Measurements from ENCODE around the gene KCTD21.
A peak's percentile ranks its signal among the peaks of the same experiment; 100 is the strongest.

KCTD21 gene

DNA sequence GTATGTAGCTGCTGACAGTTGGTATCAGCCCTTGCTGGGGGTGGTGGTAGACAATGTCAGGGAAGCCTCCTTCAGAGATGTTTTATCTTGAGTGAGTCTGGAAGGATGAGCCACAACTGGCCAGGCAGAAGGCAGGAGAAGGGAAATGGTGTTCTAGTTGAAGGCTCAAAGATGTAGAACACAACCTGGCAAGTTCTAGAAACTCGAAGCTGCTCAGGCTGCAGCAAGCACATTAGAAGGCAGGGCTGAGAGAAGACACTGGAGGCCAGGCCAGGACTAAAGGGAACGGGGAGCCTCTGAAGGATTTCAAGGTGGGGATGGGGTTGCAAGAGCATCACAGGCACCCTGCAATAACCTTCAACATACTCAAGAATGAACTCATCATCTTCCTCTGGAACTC is 40.7 kb upstream of the KCTD21 start:
- no peak overlapping the region for H3K4me3 ChIP-seq (ENCODE audit: low read length)
- TF ChIP-seq, protein P1, sequence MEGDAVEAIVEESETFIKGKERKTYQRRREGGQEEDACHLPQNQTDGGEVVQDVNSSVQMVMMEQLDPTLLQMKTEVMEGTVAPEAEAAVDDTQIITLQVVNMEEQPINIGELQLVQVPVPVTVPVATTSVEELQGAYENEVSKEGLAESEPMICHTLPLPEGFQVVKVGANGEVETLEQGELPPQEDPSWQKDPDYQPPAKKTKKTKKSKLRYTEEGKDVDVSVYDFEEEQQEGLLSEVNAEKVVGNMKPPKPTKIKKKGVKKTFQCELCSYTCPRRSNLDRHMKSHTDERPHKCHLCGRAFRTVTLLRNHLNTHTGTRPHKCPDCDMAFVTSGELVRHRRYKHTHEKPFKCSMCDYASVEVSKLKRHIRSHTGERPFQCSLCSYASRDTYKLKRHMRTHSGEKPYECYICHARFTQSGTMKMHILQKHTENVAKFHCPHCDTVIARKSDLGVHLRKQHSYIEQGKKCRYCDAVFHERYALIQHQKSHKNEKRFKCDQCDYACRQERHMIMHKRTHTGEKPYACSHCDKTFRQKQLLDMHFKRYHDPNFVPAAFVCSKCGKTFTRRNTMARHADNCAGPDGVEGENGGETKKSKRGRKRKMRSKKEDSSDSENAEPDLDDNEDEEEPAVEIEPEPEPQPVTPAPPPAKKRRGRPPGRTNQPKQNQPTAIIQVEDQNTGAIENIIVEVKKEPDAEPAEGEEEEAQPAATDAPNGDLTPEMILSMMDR (conservative IDR thresholded peaks at IDR 0.05; ENCODE audit: low read depth, low read length) = no peak

GRCh38 chr11:78228467-78228866 is 40.0 kb upstream of the KCTD21 start:
- TF ChIP-seq, protein P1 (conservative IDR thresholded peaks at IDR 0.05; ENCODE audit: low read depth, low read length) = peak; percentile 69
- no peak overlapping the region for H3K4me3 ChIP-seq (ENCODE audit: low read length)
- peak; percentile 23 for DNase-seq (ENCODE audit: low read depth)

More for the DNA sequence above, 40.7 kb upstream of the KCTD21 start:
- DNase-seq (ENCODE audit: low read depth) = no peak

DNA sequence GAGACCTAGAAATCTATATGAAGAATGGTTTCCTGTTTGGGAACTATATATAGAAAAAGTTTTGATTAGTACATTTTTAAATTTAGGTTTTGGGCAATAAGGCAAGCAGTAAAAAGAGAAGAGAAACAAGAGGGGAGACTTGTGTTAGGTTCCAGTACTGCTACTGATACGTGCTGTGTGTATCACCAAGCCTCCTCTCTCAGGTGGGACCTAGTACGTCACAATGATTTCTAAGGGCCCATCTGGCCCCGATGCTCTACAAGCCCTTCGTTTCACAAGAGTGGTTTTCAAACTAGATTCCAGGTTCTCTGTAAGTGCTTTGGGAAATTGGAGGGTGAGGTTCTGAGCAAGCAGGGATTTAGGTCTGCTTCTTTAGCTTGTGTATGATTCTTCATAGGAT is 39.5 kb upstream of the KCTD21 start:
- no peak for DNase-seq (ENCODE audit: low read depth)
- TF ChIP-seq, protein P1 (conservative IDR thresholded peaks at IDR 0.05; ENCODE audit: low read depth, low read length) = no peak
- no peak overlapping the region for H3K4me3 ChIP-seq (ENCODE audit: low read length)

GRCh38 chr11:78226684-78227680 is 38.6 kb upstream of the KCTD21 start:
- TF ChIP-seq, protein P1 (conservative IDR thresholded peaks at IDR 0.05; ENCODE audit: low read depth, low read length) = no peak
- no peak for DNase-seq (ENCODE audit: low read depth)

DNA sequence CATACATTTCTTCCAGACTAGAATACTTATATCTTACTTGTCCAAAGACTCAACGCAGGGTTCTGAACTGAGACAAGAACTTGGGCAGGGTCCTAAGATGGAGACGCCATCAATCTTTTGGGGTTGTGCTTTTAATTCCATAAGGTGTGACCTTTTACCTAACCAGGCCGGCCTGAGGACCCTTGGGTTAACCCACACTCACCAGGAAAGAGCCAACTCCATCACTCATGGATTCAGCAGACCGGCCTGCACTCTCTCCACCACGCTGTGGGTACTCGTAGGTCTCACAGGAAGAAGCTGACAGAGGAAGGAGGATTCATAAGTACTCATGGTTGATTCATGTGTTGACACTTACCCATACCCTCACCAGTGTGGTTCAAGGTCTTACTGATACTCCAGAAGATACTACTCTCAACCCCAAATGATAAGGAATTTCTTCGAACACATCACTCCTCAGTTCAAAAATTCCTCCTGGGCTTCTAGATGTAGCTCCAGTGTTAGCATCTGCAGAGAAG is 36.5 kb upstream of the KCTD21 start:
- H3K4me3 ChIP-seq (ENCODE audit: low read length) = no peak overlapping the region
- TF ChIP-seq, protein P1 (conservative IDR thresholded peaks at IDR 0.05; ENCODE audit: low read depth, low read length) = no peak
- DNase-seq (ENCODE audit: low read depth) = no peak

More at GRCh38 chr11:78226684-78227680, 38.6 kb upstream of the KCTD21 start:
- H3K4me3 ChIP-seq (ENCODE audit: low read length) = no peak overlapping the region

DNA sequence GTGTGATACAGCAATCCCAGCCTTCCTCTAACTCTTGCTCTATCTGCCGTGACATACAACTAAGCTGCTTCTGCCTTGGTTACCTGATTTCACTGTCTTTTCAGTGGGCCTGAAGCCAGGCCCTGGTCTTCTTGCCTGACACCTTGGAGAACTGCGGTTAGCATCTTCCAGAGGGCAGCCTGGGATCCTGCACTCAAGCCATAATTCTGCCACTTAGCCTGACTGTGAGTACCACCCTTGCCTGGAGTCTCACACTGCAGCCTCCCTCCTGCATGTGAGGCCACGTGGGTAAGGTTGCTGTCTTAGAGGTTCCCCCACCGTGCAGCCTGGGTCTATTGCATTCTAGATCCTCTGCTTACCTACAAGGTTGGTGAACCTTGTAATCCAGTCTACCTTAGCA is 36.1 kb upstream of the KCTD21 start:
- H3K4me3 ChIP-seq (ENCODE audit: low read length) = no peak overlapping the region
- TF ChIP-seq, protein P1 (conservative IDR thresholded peaks at IDR 0.05; ENCODE audit: low read depth, low read length) = no peak
- DNase-seq (ENCODE audit: low read depth) = no peak
